Eye (tissue), 1 donor: ENCODE data around the gene BMP6.
A peak's percentile ranks its signal among the peaks of the same experiment; 100 is the strongest.
"Not testable (repeated sequence)": the region's sequence is repeated elsewhere in the genome, so short reads cannot be mapped to it uniquely, and the experiment has no call there.

Experiments used
- DNase-seq: peaks from one replicate; pipeline ENCODE4 v3.0.0-alpha.2; 2015

Gene BMP6

GRCh38 chr6:7798751-7799150 is 72.9 kb downstream of the BMP6 start:
- DNase-seq: no peak

- DNase-seq: no peak
Measured at GRCh38 chr6:7802662-7803061, 76.8 kb downstream of the BMP6 start.

GRCh38 chr6:7803214-7803613 is 77.3 kb downstream of the BMP6 start:
- DNase-seq: no peak

DNA sequence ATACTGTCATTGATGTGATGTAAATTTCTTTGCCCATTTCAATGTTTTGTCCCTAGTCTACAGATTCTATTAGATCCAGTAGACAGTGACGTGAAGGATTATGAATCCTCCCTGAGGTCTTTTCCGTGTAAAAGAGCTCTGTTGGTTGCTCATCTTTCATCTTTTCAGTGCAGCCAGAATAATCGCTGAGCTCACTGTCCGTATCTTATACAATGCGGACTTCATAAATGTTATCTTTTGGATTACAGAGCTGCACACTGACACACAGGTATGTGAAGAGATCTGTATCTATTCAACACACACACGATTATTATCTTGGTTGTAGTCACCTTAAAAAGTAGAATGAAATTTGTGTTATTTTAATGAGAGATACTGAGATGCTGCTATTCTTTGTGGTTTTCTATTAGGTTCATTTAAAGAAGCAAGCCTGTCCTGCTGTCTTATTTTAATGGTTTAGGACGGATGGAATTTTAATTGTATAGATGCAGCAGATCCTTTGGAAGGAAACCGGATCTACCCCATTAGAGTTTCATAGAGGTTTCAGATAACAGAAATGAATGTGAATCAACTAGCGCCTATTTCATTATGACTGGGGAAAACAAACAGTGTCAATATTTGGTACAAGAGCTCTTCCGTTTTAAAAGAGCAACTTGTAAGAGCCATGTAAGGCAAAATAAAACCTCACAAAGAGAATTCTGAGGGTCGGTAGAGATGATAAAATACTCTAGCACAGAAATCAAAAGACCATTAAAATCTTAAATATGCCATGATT is 79.4 kb downstream of the BMP6 start:
- DNase-seq: peak; percentile 52

DNA sequence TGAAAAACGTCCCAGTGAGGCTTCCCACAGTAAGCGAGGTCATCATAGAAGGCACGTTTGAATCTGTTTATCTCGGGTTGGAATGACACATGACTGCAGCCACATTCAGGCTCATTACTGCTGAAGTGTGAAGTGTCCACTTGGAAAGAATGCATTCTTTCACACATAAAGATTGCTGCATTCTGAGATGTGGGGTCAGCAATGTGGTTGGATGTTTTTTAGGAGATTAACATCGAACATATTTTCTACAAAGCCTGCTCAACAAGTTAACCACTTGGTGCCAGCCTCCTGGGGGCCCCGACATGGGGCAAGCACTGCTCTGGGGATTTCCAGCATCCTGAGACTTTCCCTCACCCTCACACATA is 79.9 kb downstream of the BMP6 start:
- DNase-seq: peak; percentile 71

- DNase-seq: no peak
Measured at GRCh38 chr6:7806711-7807110, 80.8 kb downstream of the BMP6 start.

DNA sequence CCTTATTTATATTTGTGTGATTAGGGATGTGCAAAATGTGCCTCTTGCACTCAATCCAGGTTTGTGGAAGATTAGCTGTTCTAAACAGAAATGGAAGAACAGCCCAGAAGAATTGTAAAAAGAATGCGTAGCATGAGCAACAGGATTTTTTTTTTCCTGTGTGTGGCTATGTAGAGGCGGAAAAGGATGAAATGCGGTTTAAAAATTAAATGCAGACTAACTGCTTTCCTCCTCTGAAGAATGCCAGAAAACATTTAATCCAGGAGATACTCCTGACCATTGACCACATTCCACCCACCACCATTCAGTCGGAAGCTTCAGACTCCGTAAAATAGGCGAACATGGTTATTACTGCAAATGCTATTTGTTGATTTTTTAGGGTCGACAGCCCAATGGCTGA is 83.4 kb downstream of the BMP6 start:
- no peak for DNase-seq

DNA sequence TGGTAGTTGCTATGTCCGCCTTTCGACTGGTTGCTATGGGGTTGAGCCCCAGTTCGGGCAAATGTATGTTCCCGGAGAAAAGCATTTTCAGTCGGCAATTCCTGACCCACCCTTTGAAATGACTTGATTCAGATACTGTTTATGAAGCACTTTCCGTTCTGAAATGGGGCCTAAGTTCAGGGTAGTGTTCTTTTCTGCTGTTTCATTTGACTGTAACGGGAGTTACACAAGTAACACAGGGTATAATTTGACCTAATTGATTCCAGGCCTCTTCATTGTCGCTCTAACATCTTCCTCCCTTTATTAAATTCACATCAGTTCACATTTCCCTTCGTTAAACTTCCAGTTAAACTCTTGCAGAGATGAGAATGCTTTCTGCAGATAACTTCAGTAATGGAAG is 85.5 kb downstream of the BMP6 start:
- DNase-seq: no peak

- no peak for DNase-seq
Measured at GRCh38 chr6:7812623-7813022, 86.7 kb downstream of the BMP6 start.

DNA sequence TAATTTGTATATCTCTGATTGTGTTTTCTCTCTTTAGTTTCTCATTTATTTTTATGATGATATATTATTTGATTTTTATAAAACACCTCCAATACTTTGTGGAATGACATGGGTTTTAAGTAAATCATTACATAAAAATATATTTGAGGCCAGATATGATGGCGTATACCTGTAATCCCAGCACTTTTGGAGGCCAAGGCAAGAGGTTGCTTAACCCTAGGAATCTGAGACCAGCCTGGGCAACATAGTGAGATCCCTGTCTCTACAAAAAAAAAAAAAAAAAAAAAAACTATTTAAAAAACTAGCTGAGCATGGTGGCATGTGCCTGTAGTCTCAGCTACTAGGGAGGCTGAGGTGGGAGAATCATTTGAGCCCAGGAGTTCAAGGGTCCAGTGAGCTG is 87.3 kb downstream of the BMP6 start:
- no peak for DNase-seq

DNA sequence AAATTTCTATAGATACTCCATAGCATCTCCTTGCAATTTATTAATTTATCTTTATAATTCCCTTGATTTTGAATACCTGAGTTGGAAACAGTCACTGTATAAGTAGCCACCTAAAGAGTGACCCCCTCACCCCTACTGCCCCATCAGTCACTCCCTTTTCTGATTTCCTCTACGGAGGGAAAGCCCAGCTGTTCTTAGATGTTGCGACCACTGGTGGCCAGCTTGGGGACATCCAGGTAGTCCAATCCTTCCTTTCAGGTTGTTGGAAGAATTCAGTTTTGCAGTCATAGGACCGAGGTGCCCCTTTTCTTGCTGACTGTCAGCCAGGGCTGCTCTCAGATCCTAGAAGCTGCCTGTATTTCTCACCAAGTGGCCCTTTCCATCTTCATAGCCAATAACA is 87.8 kb downstream of the BMP6 start:
- DNase-seq: no peak

GRCh38 chr6:7815716-7816115 is 89.8 kb downstream of the BMP6 start:
- DNase-seq: no peak

DNA sequence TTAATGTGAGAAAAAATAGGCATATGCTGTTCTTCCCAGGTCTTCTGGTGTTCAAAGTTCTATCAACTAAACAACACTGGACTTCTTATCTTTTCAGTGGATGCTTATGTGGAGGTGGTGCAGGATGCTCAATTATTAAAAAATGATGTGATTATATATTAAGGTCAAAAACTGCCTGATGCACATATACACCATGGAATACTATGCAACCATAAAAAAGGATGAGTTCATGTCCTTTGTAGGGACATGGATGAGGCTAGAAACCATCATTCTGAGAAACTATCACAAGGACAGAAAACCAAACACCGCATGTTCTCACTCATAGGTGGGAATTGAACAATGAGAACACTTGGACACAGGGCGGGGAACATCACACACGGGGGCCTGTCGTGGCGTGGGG is 91.3 kb downstream of the BMP6 start:
- DNase-seq: not testable (repeated sequence)

- DNase-seq: no peak
Measured at GRCh38 chr6:7818257-7819214, 92.6 kb downstream of the BMP6 start.

DNA sequence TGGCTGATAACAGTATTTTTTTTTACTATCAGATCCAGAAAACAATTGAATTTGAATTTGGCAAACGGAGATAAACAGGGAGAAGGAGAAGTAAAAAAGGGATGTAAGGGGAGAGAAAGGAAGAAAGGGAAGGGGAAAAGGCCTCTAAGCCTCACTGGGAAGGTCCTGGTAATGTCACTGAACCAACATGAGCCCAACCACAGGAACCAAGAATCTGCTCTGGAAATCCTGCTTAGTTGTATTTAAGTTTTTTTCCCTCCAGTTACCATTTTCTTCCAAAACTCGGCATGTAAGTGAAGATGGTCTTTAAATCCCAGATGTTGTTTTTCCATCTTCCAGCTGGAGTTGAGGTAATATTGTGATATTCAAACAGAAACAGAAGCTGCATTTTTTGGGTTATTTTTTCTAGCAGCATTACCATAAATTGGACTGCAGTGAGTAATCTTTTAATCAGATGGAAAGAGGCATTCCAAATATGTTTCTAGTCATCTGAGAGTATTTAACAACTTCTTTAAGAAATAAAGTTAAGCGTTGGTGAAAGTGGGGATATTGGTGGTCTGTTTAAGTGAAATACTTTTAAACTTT is 93.6 kb downstream of the BMP6 start:
- DNase-seq: no peak

- no peak for DNase-seq
Measured at GRCh38 chr6:7820288-7820835, 94.5 kb downstream of the BMP6 start.

GRCh38 chr6:7821426-7821825 is 95.5 kb downstream of the BMP6 start:
- no peak for DNase-seq

GRCh38 chr6:7823552-7823951 is 97.7 kb downstream of the BMP6 start:
- DNase-seq: no peak

DNA sequence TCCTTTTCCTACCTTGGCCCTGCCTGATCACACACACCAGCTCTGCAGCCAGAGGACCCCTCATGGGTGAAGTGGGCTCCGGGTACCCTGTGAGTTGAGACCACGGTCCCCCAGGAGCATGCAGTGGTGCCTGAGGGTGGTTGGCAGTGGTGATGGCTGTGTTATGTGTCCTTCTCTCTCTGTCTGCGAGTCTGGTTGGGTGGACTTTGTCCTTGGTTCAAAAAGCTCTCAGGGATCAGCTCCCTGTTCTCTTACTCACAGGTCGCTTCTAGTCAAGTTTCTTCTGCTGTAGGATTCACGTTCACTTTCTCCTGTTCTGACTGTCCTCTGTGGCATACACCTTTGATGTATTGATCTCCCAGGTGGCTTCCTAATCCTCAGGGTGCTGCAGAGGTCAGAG is 100.1 kb downstream of the BMP6 start:
- DNase-seq: no peak

GRCh38 chr6:7827142-7827541 is 101.2 kb downstream of the BMP6 start:
- DNase-seq: no peak

GRCh38 chr6:7828124-7828523 is 102.2 kb downstream of the BMP6 start:
- no peak for DNase-seq

GRCh38 chr6:7832904-7833750 is 107.2 kb downstream of the BMP6 start:
- DNase-seq: no peak

- no peak for DNase-seq
Measured at GRCh38 chr6:7833751-7834070, 107.8 kb downstream of the BMP6 start.
